Suprapubic skin (tissue), 4 donors: ENCODE results near the gene PRDX6. TPM values are rescaled to one million over a fixed set of nuclear protein-coding genes. Genes with fewer than 3 reads are reported as not detected.
"Not testable (repeated sequence)": the region's sequence is repeated elsewhere in the genome, so short reads cannot be mapped to it uniquely, and the experiment has no call there.

Experiments used
- DNase-seq, 2 donors: peaks; one replicate each; pipeline ENCODE4 v3.0.0-alpha.2; 2019; ENCODE audit warnings: low spot score in 2 of 2
- H3K27ac ChIP-seq: fragments of 200-600 bp; sonication (generic); one replicate; pipeline ENCODE4 v1.5.1; 2019
- H3K27me3 ChIP-seq: fragments of 200-600 bp; sonication (generic); one replicate; pipeline ENCODE4 v1.5.1; 2019
- H3K36me3 ChIP-seq: fragments of 200-600 bp; sonication (generic); one replicate; pipeline ENCODE4 v1.5.1; 2019
- H3K4me1 ChIP-seq: fragments of 200-600 bp; sonication (generic); one replicate; pipeline ENCODE4 v1.5.1; 2019
- H3K4me3 ChIP-seq: fragments of 200-600 bp; sonication (generic); one replicate; pipeline ENCODE4 v1.5.1; 2019; ENCODE audit warnings: mild to moderate bottlenecking
- H3K9me3 ChIP-seq: fragments of 200-600 bp; sonication (generic); one replicate; pipeline ENCODE4 v1.5.1; 2019
- EP300 ChIP-seq: sonication (generic); formaldehyde crosslinking; IDR thresholded peaks from one replicate; pipeline ENCODE4 v1.6.1; 2017; ENCODE audit warnings: antibody characterized with exemption
- POLR2A ChIP-seq, 2 donors: fragments of 450-650 bp; IDR thresholded peaks; one replicate each; pipeline ENCODE4 v1.6.1; 2017; ENCODE audit warnings: antibody characterized with exemption in 2 of 2, mild to moderate bottlenecking in 2 of 2, moderate library complexity in 2 of 2
- POLR2AphosphoS5 ChIP-seq, 3 donors: sonication (generic); formaldehyde crosslinking; IDR thresholded peaks; one replicate each; pipeline ENCODE4 v1.6.1; 2017; ENCODE audit warnings: antibody characterized with exemption in 3 of 3
- WGBS: methylation state at CpG from one replicate; pipeline ENCODE4 v1.1.5; 2018; 5-methylcytosine and 5-hydroxymethylcytosine counted together
- total RNA-seq, 4 donors: library from RNA; depleted of rRNA; stranded (reverse); fragments of >200 nt; gene quantifications; one replicate each; pipeline ENCODE4 v1.1.0, GENCODE V29; 2016
- TF ChIP-seq, protein P1 (sequence below), 2 donors: fragments of 200-600 bp in 1 of 2; fragments of 450-650 bp in 1 of 2; sonication (generic) in 1 of 2; IDR thresholded peaks; one replicate each; pipeline ENCODE4 v1.5.1; 2016 to 2019; ENCODE audit warnings: antibody characterized with exemption in 2 of 2, mild to moderate bottlenecking in 1 of 2, moderate library complexity in 1 of 2

The PRDX6 gene
- total RNA-seq, 4 donors from 2014 or later: 151 to 223 (median 190) TPM

DNA sequence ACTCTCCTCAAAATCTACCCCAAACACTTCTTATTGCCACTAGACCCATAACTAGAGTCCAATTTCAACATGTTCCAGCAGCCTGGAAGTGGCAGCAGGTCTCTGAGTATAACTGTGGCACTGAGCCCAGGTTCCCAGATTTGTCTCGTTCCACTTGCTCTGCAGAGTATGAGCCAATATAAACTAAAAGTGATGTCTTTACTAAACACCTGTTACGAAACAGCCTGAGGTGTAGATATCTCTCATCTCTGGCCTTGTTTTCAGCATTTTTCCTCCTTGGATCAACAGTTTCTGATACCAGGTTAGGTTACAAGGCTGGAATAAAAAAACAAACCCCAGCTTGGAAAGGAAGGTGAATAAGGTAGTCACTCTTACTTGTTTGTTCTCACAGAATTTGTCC lies 25.2 kb upstream of the PRDX6 start:
- no peaks in the 10 kb centered on the region for H3K36me3 ChIP-seq
- H3K27ac ChIP-seq: no peak overlapping the region
- WGBS: 36% methylated on average over 2 of the region's 2 CpGs
- H3K9me3 ChIP-seq: no peaks in the 10 kb centered on the region
- H3K4me1 ChIP-seq: no peaks in the 10 kb centered on the region
- H3K4me3 ChIP-seq: no peak overlapping the region
- no peak for TF ChIP-seq EP300
- no peak for TF ChIP-seq POLR2AphosphoS5 (IDR thresholded peaks at IDR 0.05)
- TF ChIP-seq, protein P1, sequence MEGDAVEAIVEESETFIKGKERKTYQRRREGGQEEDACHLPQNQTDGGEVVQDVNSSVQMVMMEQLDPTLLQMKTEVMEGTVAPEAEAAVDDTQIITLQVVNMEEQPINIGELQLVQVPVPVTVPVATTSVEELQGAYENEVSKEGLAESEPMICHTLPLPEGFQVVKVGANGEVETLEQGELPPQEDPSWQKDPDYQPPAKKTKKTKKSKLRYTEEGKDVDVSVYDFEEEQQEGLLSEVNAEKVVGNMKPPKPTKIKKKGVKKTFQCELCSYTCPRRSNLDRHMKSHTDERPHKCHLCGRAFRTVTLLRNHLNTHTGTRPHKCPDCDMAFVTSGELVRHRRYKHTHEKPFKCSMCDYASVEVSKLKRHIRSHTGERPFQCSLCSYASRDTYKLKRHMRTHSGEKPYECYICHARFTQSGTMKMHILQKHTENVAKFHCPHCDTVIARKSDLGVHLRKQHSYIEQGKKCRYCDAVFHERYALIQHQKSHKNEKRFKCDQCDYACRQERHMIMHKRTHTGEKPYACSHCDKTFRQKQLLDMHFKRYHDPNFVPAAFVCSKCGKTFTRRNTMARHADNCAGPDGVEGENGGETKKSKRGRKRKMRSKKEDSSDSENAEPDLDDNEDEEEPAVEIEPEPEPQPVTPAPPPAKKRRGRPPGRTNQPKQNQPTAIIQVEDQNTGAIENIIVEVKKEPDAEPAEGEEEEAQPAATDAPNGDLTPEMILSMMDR (IDR thresholded peaks at IDR 0.05): no peak
- TF ChIP-seq POLR2A (IDR thresholded peaks at IDR 0.05): no peak
- no peak for DNase-seq
- no peaks in the 10 kb centered on the region for H3K27me3 ChIP-seq

DNA sequence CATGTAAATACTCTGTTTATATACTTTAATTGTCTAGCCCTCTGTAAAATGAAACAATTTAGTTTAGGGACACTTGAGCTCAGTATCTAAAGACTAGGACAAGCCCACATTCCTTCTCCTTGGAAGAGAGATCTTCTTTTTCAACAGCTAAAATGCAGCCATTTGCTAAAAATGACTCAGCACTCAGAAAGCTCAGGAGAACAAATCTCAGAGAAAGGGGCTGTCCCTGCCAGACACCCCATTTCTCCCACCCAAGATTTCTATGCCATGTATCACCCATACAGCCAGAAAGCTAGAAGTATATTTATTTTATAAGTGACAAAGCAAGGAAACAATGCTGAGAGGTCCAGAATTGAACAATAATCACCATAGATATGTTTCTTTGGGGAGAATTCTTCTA lies 23.2 kb upstream of the PRDX6 start:
- Histone ChIP-seq H3K27me3 (no peaks in the 10 kb centered on the region), H3K27ac (no peak overlapping the region), H3K4me3 (no peak overlapping the region), H3K9me3 (no peaks in the 10 kb centered on the region), H3K4me1 (no peaks in the 10 kb centered on the region), H3K36me3 (no peaks in the 10 kb centered on the region)
- TF ChIP-seq POLR2A (IDR thresholded peaks at IDR 0.05): no peak
- TF ChIP-seq EP300: no peak
- TF ChIP-seq, protein P1 (IDR thresholded peaks at IDR 0.05): no peak
- no peak for TF ChIP-seq POLR2AphosphoS5 (IDR thresholded peaks at IDR 0.05)
- no peak for DNase-seq

DNA sequence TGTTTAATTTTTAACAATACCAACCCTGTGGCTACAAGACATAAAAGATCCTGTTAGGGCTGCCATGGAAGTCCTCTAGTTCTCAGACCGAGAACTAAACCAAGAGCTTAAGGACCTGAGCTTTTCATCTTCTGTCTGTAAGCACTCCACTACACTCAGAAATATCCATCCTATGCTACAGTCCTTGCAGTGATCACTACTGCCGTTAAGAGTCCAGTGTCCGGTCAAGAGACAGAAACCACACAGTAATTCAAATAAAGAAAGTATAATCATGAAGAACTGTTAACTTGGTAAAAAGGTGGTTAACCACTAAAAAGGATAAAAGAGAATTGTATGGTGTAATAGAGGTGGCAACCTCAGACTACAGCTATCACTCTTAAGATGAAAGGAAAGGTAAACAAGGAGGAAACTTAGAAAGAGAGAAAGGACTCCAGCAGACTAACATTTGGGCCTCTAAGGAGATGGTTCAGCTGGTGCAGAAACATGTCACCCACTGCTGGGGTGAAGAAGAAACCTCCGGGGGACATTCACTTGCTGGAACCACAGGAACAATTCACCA lies 22.1 kb upstream of the PRDX6 start:
- 69% methylated on average over 4 of the region's 4 CpGs for WGBS

DNA sequence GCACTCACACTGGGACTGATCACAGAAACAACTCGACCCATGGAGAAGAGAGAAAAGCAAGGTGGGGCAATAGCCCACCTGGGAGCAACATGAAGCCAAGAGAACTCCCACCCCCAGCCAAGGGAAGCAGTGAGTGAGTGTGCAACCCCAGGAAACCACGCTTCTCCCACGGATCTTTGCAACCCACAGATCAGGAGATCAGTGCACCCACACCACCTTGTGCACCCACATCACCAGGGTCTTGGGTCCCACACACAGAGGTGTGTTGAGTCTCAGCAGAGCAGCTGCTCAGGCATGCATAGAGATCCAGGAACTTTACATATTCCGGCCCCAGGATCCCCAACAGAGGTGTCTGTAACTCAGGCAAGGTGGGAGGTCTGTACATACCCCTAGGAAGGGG lies 17.2 kb upstream of the PRDX6 start:
- Histone ChIP-seq H3K36me3 (peaks cover 24% of the 10 kb centered on the region), H3K4me1 (no peaks in the 10 kb centered on the region), H3K27me3 (no peaks in the 10 kb centered on the region), H3K9me3 (peaks cover 7% of the 10 kb centered on the region), H3K4me3 (no peak overlapping the region), H3K27ac (no peak overlapping the region)
- no peak for TF ChIP-seq POLR2A (IDR thresholded peaks at IDR 0.05)
- TF ChIP-seq POLR2AphosphoS5 (IDR thresholded peaks at IDR 0.05): no peak
- TF ChIP-seq, protein P1 (IDR thresholded peaks at IDR 0.05): no peak
- TF ChIP-seq EP300: no peak
- DNase-seq: no peak
- WGBS: 70% methylated on average over 3 of the region's 4 CpGs

More for the DNA sequence above, 22.1 kb upstream of the PRDX6 start:
- no peak for DNase-seq
- Histone ChIP-seq H3K4me1 (no peaks in the 10 kb centered on the region), H3K36me3 (peaks cover 4% of the 10 kb centered on the region), H3K27me3 (no peaks in the 10 kb centered on the region), H3K27ac (no peak overlapping the region), H3K4me3 (no peak overlapping the region), H3K9me3 (no peaks in the 10 kb centered on the region)
- TF ChIP-seq POLR2AphosphoS5 (IDR thresholded peaks at IDR 0.05) (no peak), EP300 (no peak), POLR2A (IDR thresholded peaks at IDR 0.05) (no peak)
- TF ChIP-seq, protein P1 (IDR thresholded peaks at IDR 0.05): no peak

DNA sequence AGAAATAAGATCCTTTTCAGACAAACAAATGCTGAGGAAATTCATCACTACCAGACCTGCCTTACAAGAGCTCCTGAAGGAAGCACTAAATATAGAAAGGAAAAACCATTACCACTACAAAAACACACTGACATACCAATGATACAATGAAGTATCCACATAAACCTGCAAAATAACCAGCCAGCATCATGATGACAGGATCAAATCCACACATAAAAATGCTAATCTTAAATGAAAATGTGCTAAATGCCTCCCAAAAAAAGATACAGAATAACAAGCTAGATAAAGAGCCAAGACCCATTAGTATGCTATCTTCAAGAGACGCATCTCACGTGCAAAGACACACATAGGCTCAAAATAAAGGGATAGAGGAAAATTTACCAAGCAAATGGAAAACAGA lies 14.5 kb upstream of the PRDX6 start:
- not testable (repeated sequence) for H3K4me1 ChIP-seq, H3K27me3 ChIP-seq, H3K27ac ChIP-seq, H3K4me3 ChIP-seq, H3K9me3 ChIP-seq, DNase-seq
- H3K36me3 ChIP-seq: peaks cover 24% of the 10 kb centered on the region
- WGBS: 98% methylated on average over 2 of the region's 2 CpGs

DNA sequence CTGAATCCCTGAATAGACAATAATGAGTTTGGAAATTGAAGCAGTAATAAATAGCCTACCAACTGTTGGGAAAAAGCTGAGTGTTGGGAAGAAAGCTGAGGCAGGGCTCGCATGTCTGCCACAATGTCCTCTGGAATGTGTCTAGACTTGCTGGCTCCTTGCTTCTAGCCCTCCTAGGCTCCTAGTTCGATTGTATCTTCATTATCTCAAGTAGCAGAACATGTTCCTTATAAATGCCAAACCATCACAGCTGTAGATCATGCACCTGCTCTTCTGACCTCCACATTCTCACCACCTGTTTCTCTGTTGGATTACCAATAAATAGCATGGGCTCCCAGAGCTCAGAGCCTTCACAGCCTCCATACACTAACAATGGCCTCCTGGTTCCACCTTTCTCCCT lies 12.9 kb upstream of the PRDX6 start:
- not testable (repeated sequence) for DNase-seq, H3K4me1 ChIP-seq
- 73% methylated on average over 2 of the region's 2 CpGs for WGBS

More for the DNA sequence above, 12.9 kb upstream of the PRDX6 start:
- H3K4me3 ChIP-seq, H3K9me3 ChIP-seq, H3K27me3 ChIP-seq, H3K27ac ChIP-seq: not testable (repeated sequence)
- peaks cover 24% of the 10 kb centered on the region for H3K36me3 ChIP-seq
